GM21390 (cell line): ENCODE results near the gene PTGER1.
"Not testable (repeated sequence)": the region's sequence is repeated elsewhere in the genome, so short reads cannot be mapped to it uniquely, and the experiment has no call there.

Experiments
- ATAC-seq: cut with Tn5 transposase; IDR thresholded peaks from one replicate; pipeline ENCODE4 v1.9.1; 2021; ENCODE audit not compliant: unreplicated experiment

Gene PTGER1, protein sequence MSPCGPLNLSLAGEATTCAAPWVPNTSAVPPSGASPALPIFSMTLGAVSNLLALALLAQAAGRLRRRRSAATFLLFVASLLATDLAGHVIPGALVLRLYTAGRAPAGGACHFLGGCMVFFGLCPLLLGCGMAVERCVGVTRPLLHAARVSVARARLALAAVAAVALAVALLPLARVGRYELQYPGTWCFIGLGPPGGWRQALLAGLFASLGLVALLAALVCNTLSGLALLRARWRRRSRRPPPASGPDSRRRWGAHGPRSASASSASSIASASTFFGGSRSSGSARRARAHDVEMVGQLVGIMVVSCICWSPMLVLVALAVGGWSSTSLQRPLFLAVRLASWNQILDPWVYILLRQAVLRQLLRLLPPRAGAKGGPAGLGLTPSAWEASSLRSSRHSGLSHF

DNA sequence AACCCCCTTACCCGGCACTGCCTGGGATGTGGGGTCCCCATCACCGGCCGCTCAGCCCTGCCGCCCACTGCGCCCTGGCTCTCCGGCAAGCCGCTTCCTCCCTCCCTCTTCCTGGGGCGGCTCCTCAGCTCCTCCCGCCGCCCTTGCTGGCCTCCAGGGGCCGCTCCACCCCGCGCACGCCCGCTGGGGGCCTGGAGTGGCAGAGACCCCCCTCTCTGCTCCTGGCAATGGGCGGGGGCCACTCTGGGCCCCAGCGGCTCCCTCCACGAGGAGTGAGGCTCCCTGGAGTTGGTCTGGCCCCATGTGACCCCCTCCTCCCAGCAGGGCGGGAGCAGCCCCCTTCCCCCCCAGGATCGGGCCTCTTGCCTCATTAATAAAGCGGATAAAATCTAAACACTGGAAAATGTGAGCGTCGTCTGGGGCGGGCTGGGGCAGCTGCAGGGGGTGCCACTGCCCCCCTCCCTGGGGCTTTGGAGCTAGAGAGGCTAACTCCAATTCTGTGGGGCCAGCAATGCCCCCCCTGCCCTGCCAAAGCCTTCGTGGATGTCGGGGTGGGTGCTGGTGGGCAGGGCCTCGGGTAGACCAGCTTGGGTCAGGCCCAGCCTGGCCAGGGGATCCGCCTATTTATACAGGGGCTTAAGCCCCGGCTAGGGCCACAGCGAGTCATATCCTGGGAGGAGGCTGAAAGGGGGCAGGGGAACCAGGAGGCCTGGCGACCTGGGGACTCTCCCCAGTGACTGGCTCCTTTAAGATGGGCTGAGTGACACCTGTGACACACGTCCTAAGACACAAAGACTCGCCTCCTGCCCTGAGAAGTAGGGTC is at the start of gene PTGER1:
Gene PTGER1, minus strand, starts transcription at position 104 of the 823 bp plus-strand sequence. CDS start 1,034 bp downstream, outside the sequence.
- ATAC-seq, result no peak

DNA sequence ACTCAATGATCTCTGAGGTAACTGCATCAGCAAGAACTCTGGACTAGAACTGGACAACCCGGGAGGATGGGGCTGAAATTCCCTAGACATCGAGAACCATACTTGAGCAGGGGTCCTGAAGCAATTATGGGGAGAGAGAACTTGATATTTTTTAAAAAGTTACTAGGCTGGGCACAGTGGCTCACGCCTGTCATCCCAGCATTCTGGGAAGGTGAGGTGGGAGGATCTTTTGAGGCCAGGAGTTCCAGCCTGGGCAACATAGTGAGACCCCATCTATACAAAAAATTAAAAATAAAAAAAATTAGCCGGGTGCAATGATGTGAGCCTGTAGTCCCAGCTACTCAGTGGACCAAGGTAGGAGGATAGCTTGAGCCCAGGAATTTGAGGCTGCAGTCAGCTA is 45.4 kb upstream of the PTGER1 start:
- no peak for ATAC-seq

DNA sequence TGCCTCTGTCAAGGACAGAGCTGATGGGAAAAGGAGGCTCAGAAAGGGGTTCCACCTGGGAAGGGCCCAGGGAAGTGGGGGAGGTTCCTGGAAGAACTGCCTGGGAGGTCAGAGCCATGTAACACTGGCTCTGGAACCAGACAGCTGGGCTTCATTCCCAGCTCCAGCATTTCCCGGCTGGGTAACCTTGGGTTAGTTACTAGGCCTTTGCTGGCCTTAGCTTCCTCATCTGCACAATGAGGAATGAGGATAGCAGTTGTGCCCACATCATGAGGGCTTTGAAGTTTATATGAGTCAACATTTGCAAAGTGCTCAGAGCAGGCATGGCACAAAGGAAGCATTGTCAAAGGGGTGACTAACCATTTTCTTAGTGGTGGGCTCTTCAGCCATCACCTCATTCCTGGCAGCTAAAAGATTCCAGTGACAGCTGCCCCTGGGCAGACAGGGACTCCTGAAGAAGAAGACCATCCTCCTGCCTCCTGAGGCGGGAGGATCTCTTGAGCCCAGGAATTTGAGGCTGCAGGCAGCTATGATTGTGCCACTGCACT is 44.8 kb upstream of the PTGER1 start:
- ATAC-seq, result no peak

DNA sequence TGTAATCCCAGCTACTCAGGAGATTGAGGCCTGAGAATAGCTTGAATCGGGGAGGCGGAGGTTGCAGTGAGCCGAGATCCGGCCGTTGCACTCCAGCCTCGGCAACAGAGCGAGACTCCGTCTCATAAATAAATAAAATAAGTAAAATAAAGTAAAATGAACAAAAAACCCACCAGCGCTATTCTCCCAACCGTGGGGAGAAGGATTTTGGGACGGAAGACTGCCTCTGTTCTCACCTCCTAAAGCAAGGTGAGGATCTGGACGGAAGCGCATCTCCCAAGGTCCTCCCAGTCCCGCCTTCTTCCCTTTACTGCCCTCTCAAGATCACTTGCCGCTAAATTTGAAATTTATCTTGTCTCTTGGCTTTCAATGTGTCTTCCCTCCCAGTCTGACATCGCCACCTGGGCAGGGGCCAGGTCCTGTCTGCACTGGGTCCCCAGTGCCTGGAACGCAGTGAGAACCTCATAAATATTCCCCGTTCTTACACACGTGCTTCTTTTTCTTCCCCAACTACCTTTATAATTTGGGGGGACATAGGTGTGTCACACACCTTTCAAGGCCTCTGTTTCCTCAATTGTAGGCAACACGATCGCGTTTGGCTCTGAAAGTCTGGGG is 44.2 kb upstream of the PTGER1 start:
- ATAC-seq, result no peak

DNA sequence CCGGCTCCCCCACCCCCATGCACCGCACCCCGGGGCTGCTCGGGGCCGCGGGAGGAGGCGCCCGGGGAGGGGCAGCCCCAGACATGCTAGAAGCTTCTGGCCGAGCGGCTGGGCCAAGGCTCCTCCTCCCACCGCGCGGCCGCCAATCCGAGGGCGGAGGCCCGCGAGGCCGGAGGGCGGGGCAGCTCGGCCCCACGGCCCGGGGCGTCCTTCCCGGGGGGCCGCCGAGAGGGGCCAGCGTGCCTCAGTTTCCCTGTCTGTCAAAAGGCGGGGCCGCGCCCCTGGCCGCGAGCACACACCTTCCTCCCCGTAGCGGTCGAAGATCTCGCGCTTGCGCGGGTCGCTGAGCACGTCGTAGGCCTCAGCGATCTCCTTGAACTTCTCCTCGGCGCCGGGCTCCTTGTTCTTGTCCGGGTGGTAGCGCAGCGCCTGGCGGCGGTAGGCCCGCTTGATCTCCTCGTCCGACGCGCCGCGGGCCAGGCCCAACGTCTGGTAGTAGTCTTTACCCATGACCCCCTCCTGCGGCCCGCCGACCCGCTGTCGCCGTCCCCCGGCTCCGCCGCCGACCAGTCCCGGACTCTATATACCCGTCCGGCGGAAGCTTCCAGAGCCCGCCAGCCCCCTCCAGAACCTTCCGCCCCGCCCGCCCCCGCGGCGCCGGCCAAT is 42.8 kb upstream of the PTGER1 start, which contains the start of gene DNAJB1:
Gene DNAJB1, minus strand, starts transcription at position 558 of the 666 bp plus-strand sequence. Its CDS starts 48 bp downstream, at position 510.
- peak; percentile 56 for ATAC-seq

DNA sequence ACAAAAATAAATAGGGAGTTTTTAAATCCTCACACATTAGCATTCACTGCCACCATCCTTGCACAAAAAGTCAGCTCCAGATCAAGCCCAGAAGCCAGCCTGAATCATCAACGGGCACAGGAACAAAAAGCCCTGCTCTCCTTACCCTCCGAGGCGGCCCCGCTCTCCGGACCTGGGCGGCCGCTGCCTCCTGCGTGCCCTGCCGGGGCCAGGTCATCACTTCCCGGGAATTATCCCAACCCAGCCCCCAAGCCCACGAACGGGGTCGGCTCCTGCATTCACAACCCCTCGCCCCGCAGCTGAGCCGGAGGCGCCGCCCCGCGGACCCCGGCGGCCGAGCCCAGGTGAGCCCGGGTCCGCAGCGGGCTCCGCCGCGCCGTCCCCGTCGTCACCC is 42.3 kb upstream of the PTGER1 start:
- peak; percentile 6 for ATAC-seq

DNA sequence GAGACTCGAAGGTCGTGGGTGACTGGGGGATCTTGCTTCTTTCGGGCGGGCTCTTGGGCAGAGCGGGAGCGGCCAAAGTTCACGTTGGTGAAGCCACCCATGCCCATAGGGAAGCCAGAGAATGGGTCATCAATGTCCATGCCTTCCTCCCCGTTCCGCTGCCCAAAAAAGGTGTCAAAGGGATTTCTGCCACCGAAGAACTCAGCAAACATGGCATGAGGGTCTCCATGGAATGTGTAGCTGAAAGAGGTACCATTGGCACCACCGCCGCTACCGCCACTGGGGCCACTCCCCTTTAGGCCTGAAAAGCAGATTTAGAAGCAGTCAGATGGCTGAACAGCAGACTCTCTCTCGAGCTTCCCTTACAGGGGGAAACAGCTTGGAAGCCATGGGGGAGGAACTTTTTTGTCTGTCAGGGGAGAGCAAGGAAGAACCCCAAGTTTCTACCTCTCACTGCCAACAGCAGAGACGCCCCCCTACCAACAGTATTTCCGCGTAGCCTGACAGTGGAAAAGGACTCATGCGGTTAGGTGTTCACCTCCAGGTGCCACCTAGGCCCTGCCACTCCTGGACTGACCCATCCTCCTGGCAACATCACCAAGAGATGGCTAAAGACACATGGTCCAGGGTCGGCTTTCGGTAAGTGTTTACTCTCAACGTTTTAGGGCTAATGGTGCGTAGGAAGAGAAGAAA is 41.7 kb upstream of the PTGER1 start:
- no peak for ATAC-seq

DNA sequence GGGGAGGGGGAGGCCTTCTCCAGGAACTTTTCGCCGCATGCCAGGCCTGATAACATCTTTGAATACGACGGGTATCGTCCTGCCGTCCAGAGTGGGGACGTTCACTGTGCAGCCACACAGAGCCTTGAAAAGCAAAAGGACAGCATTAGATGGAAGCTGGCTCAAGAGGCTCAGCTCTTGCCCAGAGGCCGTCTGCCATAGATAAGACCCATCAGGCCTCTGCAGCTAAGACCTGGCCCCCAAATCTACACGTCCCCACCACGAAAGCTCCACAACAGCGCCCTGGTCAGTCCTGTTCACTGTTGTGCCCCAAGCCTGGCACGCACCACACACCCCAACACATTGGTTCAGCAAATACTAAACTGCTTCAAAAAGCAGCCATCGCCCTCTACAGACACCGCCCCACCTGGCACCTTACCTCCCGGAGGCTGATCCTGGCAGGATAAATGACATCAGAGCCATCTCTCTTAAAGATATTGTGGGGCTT is 40.9 kb upstream of the PTGER1 start:
- ATAC-seq, result no peak

DNA sequence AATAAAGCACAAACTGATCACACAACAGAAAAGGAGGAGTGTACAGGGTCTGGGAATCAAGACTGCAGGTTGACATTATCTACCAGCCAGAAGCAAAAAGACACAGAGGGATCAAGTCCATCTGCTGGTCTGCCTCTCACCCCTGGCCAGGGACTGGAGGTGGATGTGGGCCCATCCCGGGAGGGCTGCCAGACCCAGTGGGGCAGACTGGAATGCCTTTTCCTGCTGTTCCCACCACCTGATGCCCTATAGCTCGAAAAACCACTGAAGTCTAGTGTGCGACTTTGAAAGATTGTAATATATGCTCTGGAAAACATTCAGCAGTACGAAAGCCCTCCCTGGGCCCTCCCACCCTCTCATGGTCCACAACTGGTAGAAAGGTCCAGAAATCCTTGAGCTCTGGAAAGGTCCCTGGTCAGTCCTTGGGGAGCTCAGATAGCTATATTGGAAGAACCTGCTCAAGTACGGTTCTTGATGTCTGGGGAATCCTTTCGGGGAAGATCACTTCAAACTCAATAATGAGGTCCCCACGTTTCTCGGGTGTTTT is 40.4 kb upstream of the PTGER1 start:
- no peak for ATAC-seq

DNA sequence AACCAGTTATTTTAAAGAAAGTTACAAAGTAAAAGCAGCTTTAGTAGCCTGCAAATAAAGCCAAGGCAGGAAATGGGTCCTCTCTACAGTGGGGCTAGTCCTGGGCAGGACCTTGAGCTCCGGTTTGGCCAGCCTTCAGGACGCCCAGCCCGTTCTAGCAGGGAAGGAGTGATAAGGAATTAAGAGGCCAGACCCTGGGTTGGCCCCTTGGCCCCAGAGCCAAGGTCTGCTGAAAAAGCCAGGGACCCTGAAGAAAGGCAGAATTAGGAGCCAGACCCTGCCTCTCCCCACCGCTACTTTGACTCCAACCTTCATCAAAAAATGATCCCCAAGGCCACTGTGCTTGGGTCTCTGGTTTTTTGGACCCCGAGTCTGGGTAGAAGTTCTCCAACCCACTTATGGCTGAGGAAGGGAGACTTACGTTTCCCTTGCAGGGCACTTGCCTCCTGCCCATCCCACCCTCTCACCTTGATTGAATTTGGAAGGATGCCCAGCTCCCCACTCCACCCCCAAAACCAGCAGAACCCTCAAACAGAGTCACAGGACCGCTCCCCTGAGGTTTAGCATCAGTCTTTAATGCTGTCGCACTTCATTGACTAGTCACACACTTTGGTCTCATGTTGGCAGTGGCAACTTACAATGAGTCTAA is 39.2 kb upstream of the PTGER1 start:
- ATAC-seq, result no peak

DNA sequence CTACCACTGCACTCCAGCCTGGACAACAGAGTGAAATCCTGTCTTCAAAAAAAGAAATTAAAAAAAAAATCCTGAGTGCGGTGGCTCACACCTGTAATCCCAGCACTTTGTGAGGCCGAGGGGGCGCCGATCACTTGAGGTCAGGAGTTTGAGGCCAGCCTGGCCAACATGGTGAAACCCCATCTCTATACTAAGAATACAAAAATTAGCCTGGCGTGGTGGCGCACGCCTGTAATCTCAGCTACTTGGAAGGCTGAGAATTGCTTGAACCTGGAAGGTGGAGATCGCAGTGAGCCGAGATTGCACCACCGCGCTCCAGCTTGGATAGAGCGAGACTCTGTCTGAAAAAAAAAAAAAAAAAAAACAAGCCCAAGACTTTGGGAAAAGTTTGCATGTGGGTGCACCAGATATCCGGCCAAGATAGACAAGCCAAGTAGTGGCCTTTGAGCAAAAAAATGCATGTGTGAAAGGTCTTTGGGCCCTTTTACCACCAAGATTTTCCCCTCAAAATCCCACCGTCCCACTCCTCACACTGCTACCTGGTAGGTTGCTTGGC is 37.3 kb upstream of the PTGER1 start:
- ATAC-seq, result no peak

DNA sequence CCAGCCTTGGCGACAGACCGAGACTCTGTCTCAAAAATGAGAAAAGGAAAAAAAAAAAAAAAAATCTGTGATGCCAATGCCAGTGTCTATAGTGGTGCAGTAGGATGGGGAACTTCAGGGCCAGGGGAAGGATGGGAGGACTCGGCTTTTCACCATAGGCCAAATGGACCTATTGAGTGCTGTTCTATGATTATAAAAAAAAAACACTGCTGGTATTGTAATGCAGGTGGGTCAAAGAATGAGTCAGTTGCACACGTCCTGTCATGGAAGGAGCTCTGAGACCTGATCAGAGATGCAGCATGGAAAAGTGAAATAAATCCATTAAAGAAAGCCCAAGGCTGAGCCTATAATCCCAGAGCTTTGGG is 36.1 kb upstream of the PTGER1 start:
- no peak for ATAC-seq

DNA sequence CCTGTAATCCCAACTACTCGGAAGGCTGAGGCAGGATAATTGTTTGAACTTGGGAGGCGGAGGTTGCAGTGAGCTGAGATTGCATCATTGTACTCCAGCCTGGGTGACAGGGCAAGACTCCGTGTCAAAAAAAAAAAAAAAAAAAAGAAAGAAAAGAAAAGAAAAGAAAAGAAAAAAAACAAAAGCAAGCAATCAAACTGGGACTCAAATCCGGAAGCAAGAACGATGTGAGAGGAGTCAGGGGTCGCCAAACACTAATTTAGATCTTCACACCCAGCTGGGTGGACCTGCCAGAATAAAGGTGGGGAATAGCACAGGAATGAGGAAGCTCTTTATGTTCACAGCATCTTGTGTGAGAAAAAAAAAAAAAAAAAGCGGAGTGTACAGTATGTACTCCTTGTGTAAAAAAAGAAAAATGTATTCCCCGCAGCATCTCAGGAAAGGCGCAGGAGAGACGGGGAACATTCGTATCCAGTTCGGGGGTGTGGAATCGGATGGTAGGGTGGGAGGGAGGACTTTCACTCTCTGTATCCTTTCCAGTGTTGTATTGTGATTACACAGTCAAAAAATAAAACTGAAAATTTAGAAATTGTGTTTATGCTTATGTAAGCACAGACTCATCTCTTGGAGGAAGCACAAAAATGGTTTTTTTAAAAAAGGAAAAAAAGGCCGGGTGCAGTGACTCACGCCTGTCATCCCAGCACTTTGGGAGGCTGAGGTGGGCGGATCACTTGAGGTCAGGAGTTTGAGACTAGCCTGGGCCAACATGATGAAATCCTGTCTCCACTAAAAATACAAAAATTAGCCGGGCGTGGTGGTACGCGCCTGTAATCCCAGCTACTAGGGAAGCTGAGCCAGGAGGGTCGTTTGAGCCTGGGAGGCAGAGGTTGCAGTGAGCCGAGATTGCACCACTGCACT is 35.4 kb upstream of the PTGER1 start:
- no peak for ATAC-seq

DNA sequence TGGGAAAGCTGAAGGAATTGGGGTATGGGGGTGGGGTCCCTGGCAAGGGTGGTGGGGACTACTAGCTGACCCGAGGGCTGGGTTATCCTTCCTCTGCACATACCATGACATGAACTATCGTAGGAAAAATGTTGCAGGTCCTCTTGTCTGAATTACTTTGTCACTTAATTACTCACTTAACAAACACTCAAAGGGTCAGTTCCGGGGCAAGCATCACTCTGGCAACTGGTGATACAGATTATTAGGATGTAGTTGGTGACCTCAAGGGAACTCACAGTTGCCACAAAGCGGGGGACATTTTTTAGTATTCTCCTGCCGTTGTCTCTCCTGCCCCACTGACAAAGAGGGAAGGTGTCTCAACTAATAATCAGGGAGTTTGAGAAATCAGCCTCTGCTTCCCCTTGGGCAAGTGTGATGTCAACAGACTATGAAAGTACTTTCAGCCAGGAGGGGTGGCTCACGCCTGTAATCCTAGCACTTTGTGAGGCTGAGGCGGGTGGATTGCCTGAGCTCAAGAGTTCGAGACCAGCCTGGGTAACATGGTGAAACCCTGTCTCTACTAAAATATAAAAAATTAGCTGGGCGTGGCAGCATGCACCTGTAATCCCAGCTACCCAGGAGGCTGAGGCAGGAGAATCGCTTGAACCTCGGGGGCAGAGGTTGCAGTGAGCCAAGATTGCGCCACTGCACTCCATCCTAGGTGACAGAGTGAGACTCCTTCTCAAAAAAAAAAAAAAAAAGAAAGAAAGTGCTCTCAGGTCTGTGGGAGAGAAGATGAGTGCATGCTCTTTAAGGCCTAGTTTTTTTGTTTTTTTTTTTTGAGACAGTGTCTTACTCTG is 32.8 kb upstream of the PTGER1 start:
- ATAC-seq, result no peak

DNA sequence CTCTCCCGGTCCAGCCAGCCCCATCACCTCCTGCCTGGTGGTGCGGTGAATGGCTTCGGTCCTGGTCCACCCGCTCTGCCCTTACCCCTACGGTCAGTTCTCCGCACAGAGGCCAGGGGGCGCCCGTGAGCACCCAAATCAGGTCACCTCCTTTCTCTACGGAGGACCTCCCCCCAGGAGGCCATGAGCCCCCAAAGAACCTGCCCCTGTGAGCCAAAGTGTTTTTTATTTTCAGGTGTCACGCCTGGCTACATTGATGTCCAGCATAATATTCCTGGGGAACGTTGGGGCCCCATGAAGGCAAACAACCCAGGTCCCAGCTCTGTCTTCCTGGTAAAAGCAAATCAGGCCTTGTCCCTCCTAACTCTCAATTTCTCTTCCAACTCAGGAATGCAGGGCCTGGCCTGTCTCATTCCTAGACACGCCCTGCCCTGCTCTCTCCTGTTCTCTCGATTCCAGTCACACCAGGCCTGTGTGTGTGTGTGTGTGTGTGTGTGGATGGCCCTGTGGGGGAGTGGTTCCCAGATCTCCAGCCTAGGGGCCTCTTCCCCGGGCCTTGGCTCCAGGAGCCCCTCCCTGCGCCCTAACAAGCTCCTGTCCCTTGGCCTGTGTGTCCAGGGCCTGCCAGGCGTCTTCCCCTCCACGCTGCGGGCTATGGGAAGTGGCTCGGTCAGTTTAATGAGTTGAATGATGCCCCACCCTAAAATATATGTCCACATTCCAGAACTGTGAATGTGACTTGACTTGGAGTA is 30.5 kb upstream of the PTGER1 start:
- ATAC-seq, result no peak

DNA sequence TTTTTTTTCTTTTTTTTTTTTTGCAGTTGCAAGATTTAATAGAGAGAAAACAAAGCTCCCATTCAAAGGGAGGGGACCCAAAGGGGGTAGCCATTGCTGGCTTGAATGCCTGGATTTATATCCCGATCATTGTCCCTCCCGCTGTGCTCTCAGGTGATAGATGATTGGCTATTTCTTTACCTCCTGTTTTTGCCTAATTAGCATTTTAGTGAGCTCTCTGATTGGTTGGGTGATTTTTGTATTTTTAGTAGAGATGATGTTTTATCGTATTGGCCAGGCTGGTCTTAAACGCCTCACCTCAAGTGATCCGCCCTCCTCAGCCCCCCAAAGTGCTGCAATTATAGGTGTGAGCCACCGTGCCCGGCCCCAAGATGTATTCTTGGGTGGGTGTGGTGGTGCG is 29.4 kb upstream of the PTGER1 start:
- ATAC-seq, result not testable (repeated sequence)
